B cell (primary cell): ENCODE measurements around the gene LRIT2. TPM values are rescaled to one million over a fixed set of nuclear protein-coding genes. Genes with fewer than 3 reads are reported as not detected.

Source experiments
- ATAC-seq: fragments of 200-7000 bp; cut with Tn5 transposase; one replicate; pipeline ENCODE4 v1.10.0; 2021; ENCODE audit warnings: low read depth, mild to moderate bottlenecking, moderate number of reproducible peaks, moderate library complexity
- CTCF ChIA-PET: fragments of 350-600 bp; sonication (Branson Sonifier 250); formaldehyde crosslinking; loops from one replicate; lab custom pipeline; 2021; ENCODE audit warnings: antibody characterized with exemption, inconsistent platforms; lab: Charles Lee
- POLR2A ChIA-PET: fragments of 350-600 bp; sonication (Branson Sonifier 250); formaldehyde crosslinking; loops from one replicate; lab custom pipeline; 2021; ENCODE audit warnings: antibody characterized with exemption; lab: Charles Lee
- DNase-seq: peaks from one replicate; pipeline ENCODE4 v3.0.0; 2013
- H2AFZ ChIP-seq: 2 replicates; pipeline ENCODE4 v1.6.1; 2012; ENCODE audit warnings: mild to moderate bottlenecking, low read depth, low read length; ENCODE audit not compliant: insufficient read depth, poor library complexity, severe bottlenecking
- H3K27ac ChIP-seq, 2 donors: 1 replicate in 1 of 2; 2 replicates in 1 of 2; pipeline ENCODE4 v1.5.1; 2012 to 2013; ENCODE audit warnings: low read length in 2 of 2, mild to moderate bottlenecking in 2 of 2, moderate library complexity in 1 of 2
- H3K27me3 ChIP-seq, 4 experiments: fragments of 200-600 bp in 1 of 4; sonication (generic) in 1 of 4; replicated peaks in 1 of 4; 1 replicate in 2 of 4; 2 replicates in 2 of 4; pipeline versions ENCODE4 v1.6.1 to v1.7.0; 2013 to 2016; ENCODE audit warnings: low read length in 3 of 4, mild to moderate bottlenecking in 2 of 4, mixed read lengths in 1 of 4, moderate library complexity in 1 of 4; ENCODE audit not compliant: insufficient read depth in 4 of 4, control insufficient read depth in 3 of 4; ENCODE audit errors: control extremely low read depth in 1 of 4
- H3K36me3 ChIP-seq, 2 experiments: replicated peaks in 1 of 2; 1 replicate in 1 of 2; 2 replicates in 1 of 2; pipeline versions ENCODE4 v1.6.1 to v1.7.1; 2013; ENCODE audit warnings: low read length in 1 of 2; ENCODE audit not compliant: insufficient read depth in 2 of 2, control insufficient read depth in 1 of 2; ENCODE audit errors: control extremely low read depth in 1 of 2, extremely low read depth in 1 of 2
- H3K4me1 ChIP-seq, 2 donors: fragments of 200-600 bp in 1 of 2; sonication (generic) in 1 of 2; 1 replicate in 1 of 2; 2 replicates in 1 of 2; pipeline versions ENCODE4 v1.5.1 to v1.6.1; 2013 to 2017; ENCODE audit warnings: low read length in 2 of 2; ENCODE audit not compliant: control insufficient read depth in 2 of 2, insufficient read depth in 2 of 2
- H3K4me2 ChIP-seq: replicated peaks from 2 replicates; pipeline ENCODE3; 2012; ENCODE audit warnings: mild to moderate bottlenecking, low read depth, low read length; ENCODE audit not compliant: poor library complexity, severe bottlenecking
- H3K4me3 ChIP-seq, 5 experiments: fragments of 200-600 bp in 1 of 5; sonication (generic) in 1 of 5; 1 replicate in 3 of 5; 2 replicates in 2 of 5; pipeline versions ENCODE4 v1.5.1 to v1.7.0; 2011 to 2016; ENCODE audit warnings: low read length in 4 of 5, mild to moderate bottlenecking in 4 of 5, low read depth in 2 of 5, control low read depth in 1 of 5, moderate library complexity in 1 of 5; ENCODE audit not compliant: insufficient read depth in 1 of 5; ENCODE audit errors: control extremely low read depth in 1 of 5, extremely low read depth in 1 of 5
- H3K79me2 ChIP-seq: fragments of 200-600 bp; sonication (generic); one replicate; pipeline ENCODE4 v1.6.0; 2016; ENCODE audit warnings: low read length; ENCODE audit not compliant: control insufficient read depth, insufficient read depth
- H3K9ac ChIP-seq: fragments of 200-600 bp; sonication (generic); 2 replicates; pipeline ENCODE4 v1.6.1; 2017; ENCODE audit warnings: mild to moderate bottlenecking, low read length, moderate library complexity
- H3K9me3 ChIP-seq, 3 donors: one replicate each; pipeline versions ENCODE4 v1.6.1 to v1.7.1; 2013; ENCODE audit warnings: low read length in 2 of 3; ENCODE audit not compliant: control insufficient read depth in 2 of 3, insufficient read depth in 1 of 3; ENCODE audit errors: control extremely low read depth in 1 of 3
- H4K20me1 ChIP-seq: 2 replicates; pipeline ENCODE4 v1.6.0; 2012; ENCODE audit warnings: mild to moderate bottlenecking, low read length; ENCODE audit not compliant: insufficient read depth, control insufficient read depth, poor library complexity, severe bottlenecking
- H3K27ac Mint-ChIP-seq: one replicate; pipeline ENCODE4 v1.8.0; 2021; ENCODE audit warnings: mixed read lengths
- H3K27me3 Mint-ChIP-seq: one replicate; pipeline ENCODE4 v1.8.0; 2021; ENCODE audit warnings: mixed read lengths
- H3K4me1 Mint-ChIP-seq: one replicate; pipeline ENCODE4 v1.8.0; 2021; ENCODE audit warnings: mixed read lengths
- H3K4me3 Mint-ChIP-seq: one replicate; pipeline ENCODE4 v1.8.0; 2021; ENCODE audit warnings: mixed read lengths
- H3K9me3 Mint-ChIP-seq: one replicate; pipeline ENCODE4 v1.8.0; 2022; ENCODE audit warnings: mixed read lengths; ENCODE audit not compliant: insufficient read depth
- EZH2 ChIP-seq: IDR thresholded peaks from 2 replicates; pipeline ENCODE4 v1.6.1; 2012; ENCODE audit warnings: borderline replicate concordance, low read depth, mild to moderate bottlenecking, moderate library complexity, low read length; ENCODE audit not compliant: insufficient read depth, poor library complexity, severe bottlenecking
- WGBS: methylation state at CpG from one replicate; pipeline ENCODE4 v1.1.5; 2013; ENCODE audit warnings: missing lambda C conversion rate; ENCODE audit not compliant: insufficient coverage; 5-methylcytosine and 5-hydroxymethylcytosine counted together
- intact Hi-C: fragments of 100-400 bp; cut with micrococcal nuclease; formaldehyde crosslinking; loops from one replicate; pipeline ENCODE4 v1.10.0; 2022
- polyA plus RNA-seq: library from polyadenylated mRNA; depleted of rRNA; stranded (reverse); fragments of >200 nt; gene quantifications from 2 replicates; pipeline ENCODE4 v1.2.3, GENCODE V29; 2012
- total RNA-seq, 2 donors: library from RNA; stranded (reverse); fragments of 120-200 nt in 1 of 2; gene quantifications; 1 replicate in 1 of 2; 2 replicates in 1 of 2; pipeline versions ENCODE4 v1.2.3 to v1.2.4, GENCODE V29; 2013 to 2022
- TF ChIP-seq, protein P1 (sequence below): fragments of 200-600 bp; IDR thresholded peaks from one replicate; pipeline ENCODE4 v1.8.0; 2022; ENCODE audit warnings: antibody characterized with exemption, mild to moderate bottlenecking

Gene LRIT2
- total and polyA plus RNA-seq, 2 donors (not counting 1 experiment from before 2014, with no cell fraction given): not detected

DNA sequence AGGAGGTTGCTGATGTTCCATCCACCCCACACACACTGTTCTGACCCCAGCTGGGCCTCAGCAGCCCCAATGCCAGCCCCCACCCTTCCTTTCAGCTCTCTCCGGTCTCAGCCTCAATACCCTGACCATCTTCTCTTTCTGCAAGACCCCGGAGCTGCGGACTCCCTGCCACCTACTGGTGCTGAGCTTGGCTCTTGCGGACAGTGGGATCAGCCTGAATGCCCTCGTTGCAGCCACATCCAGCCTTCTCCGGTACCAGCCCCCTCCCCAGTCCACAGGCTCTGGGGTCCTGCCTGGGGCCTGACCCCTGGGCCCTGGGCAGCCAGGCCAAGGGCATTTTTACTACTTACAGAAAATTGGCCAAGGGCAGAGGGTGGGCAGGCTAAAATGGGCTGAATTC lies 22.2 kb upstream of the LRIT2 start:
- Histone ChIP-seq H3K9me3 (peaks cover 0 to 4% (median 3%) of the 10 kb centered on the region in 3 donors), H3K27ac (no peak overlapping the region), H2AFZ (no peak overlapping the region), H3K9ac (no peak overlapping the region), H3K27me3 (no peaks in the 10 kb centered on the region), H3K4me2 (no peak overlapping the region), H3K36me3 (no peaks in the 10 kb centered on the region), H3K4me1 (no peaks in the 10 kb centered on the region), H3K4me3 (no peak overlapping the region), H4K20me1 (no peaks in the 10 kb centered on the region), H3K79me2 (no peaks in the 10 kb centered on the region)
- DNase-seq (no peak), ATAC-seq (no peak)
- no peaks in the 10 kb centered on the region for H3K4me1 Mint-ChIP-seq
- no peak overlapping the region for H3K4me3 Mint-ChIP-seq
- intact Hi-C loops: no loop called here
- whole genome bisulfite sequencing: 89% methylated on average over 6 of the region's 6 CpGs
- H3K9me3 Mint-ChIP-seq: no peaks in the 10 kb centered on the region
- no peak overlapping the region for H3K27ac Mint-ChIP-seq
- CTCF ChIA-PET: no interaction called here
- peaks cover 3% of the 10 kb centered on the region for H3K27me3 Mint-ChIP-seq
- TF ChIP-seq, protein P1, sequence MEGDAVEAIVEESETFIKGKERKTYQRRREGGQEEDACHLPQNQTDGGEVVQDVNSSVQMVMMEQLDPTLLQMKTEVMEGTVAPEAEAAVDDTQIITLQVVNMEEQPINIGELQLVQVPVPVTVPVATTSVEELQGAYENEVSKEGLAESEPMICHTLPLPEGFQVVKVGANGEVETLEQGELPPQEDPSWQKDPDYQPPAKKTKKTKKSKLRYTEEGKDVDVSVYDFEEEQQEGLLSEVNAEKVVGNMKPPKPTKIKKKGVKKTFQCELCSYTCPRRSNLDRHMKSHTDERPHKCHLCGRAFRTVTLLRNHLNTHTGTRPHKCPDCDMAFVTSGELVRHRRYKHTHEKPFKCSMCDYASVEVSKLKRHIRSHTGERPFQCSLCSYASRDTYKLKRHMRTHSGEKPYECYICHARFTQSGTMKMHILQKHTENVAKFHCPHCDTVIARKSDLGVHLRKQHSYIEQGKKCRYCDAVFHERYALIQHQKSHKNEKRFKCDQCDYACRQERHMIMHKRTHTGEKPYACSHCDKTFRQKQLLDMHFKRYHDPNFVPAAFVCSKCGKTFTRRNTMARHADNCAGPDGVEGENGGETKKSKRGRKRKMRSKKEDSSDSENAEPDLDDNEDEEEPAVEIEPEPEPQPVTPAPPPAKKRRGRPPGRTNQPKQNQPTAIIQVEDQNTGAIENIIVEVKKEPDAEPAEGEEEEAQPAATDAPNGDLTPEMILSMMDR: no peak
- TF ChIP-seq EZH2: no peak
- POLR2A ChIA-PET: no interaction called here

DNA sequence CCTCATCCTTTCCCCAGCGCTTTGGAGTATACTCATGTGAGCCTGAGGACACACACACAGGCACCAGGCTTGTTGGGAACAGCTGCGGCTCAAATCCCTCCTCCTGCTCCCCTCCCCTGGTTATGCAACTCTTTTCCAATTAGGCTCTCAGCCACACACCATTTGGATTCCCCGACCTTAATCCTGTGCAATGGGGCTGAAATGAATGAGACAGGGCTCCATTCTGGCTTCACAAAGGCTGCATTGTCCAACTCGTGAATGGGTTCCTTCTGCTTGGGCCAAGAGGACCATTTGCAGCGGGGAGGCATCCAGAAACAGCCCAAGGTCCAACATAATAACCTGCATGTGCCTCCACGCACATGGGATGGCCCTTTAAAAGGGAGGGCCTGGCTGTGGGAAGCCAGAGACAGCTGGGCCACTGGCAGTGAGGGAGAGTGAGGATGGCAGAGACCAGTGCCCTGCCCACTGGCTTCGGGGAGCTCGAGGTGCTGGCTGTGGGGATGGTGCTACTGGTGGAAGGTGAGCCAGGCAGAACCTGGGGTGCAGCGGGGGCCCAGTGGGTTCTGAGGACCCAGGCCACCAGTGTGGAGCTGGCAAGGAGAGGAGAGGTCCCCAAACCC lies 19.4 kb upstream of the LRIT2 start, which contains the start of gene RGR:
TSS of gene RGR (plus strand) at position 403 of the 620 bp plus-strand sequence. CDS start at position 441, 38 bp downstream.
- intact Hi-C loops: no loop called here
- Histone ChIP-seq H3K4me3 (no peak within 1 kb of the TSS), H4K20me1 (no peaks in the 10 kb centered on the region), H3K27ac (no peak within 1 kb of the TSS), H3K27me3 (peaks cover 0 to under 1% (median 0%) of the 10 kb centered on the region in 4 experiments), H2AFZ (no peak within 1 kb of the TSS), H3K4me1 (no peaks in the 10 kb centered on the region), H3K4me2 (no peak within 1 kb of the TSS), H3K9me3 (no peaks in the 10 kb centered on the region), H3K9ac (no peak within 1 kb of the TSS), H3K79me2 (no peaks in the 10 kb centered on the region), H3K36me3 (no peaks in the 10 kb centered on the region)
- H3K9me3 Mint-ChIP-seq: no peaks in the 10 kb centered on the region
- DNase-seq: no peak
- CTCF ChIA-PET: no interaction called here
- no peak for ATAC-seq
- H3K27ac Mint-ChIP-seq: no peak within 1 kb of the TSS
- no peaks in the 10 kb centered on the region for H3K4me1 Mint-ChIP-seq
- 67% methylated on average over 9 of the region's 9 CpGs for WGBS
- POLR2A ChIA-PET: no interaction called here
- H3K27me3 Mint-ChIP-seq: peaks cover 3% of the 10 kb centered on the region
- TF ChIP-seq EZH2: no peak
- TF ChIP-seq, protein P1: no peak
- H3K4me3 Mint-ChIP-seq: no peak within 1 kb of the TSS
